Measurements from ENCODE around the gene ZNF273. TPM values are rescaled to one million over a fixed set of nuclear protein-coding genes. Genes with fewer than 3 reads are reported as not detected.
A peak's percentile ranks its signal among the peaks of the same experiment; 100 is the strongest.

The ZNF273 gene
- total RNA-seq, 1 experiment from 2014 or later, result 17.9 TPM

DNA sequence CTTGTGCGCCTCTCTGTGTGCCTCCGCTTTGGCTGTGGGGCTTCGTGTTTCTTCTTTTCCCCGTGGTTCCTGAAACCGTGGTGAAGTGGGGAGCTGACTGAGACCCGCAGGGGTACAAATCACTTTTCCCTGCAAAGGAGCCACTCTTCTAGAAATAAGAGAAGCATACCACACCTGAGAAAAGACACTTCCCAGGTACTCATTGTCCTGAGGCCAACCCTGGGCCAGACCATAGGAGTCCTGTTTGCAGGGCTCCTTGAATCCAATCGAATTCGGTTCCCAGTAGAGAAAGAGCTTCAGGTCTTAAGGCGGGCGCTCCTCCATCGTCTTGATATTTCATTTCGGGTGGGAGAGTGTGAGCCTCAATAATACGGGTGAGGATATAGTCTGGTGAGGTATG is 32.4 kb upstream of the ZNF273 start:
- Histone ChIP-seq H4K91ac (ENCODE audit: insufficient read length, low read depth, low read length) (no peak overlapping the region), H2BK5ac (ENCODE audit: insufficient read length, low read length) (no peak overlapping the region), H2BK120ac (ENCODE audit: low read depth, low read length, poor library complexity, severe bottlenecking) (no peak overlapping the region), H3K18ac (ENCODE audit: insufficient read length, low read depth, low read length) (no peak overlapping the region), H3K23ac (ENCODE audit: insufficient read length, low read depth, low read length) (no peak overlapping the region), H2BK12ac (ENCODE audit: insufficient read length, low read depth, low read length) (no peak overlapping the region), H4K20me1 (ENCODE audit: control insufficient read depth, insufficient read depth, insufficient read length) (no peaks in the 10 kb centered on the region), H3K4me2 (ENCODE audit: insufficient read depth, insufficient read length, low read length) (no peak overlapping the region), H3T11ph (ENCODE audit: low read length) (no peak overlapping the region), H3K14ac (ENCODE audit: insufficient read depth, low read length) (no peak overlapping the region), H3K23me2 (ENCODE audit: insufficient read length, low read depth, low read length, poor library complexity, severe bottlenecking) (no peaks in the 10 kb centered on the region), H3K27ac (ENCODE audit: insufficient read length, low read depth, low read length) (no peak overlapping the region), H3K79me2 (ENCODE audit: insufficient read depth, low read length) (no peaks in the 10 kb centered on the region), H2AFZ (ENCODE audit: low read length) (no peak overlapping the region), H3K9ac (ENCODE audit: extremely low read depth, insufficient read length, low read length) (no peak overlapping the region), H3K4ac (ENCODE audit: low read depth, low read length) (no peak overlapping the region), H3K79me1 (ENCODE audit: insufficient read depth, low read depth, low read length, poor library complexity, severe bottlenecking) (no peaks in the 10 kb centered on the region), H3K27me3 (ENCODE audit: insufficient read depth, low read length) (no peaks in the 10 kb centered on the region), H4K8ac (replicated peaks; ENCODE audit: insufficient read length, low read depth, low read length) (no peak overlapping the region), H2BK20ac (ENCODE audit: low read depth, low read length, poor library complexity, severe bottlenecking) (no peak overlapping the region), H3K4me1 (ENCODE audit: insufficient read depth, low read length) (no peaks in the 10 kb centered on the region), H4K5ac (ENCODE audit: insufficient read length, low read depth, low read length) (no peak overlapping the region), H2AK5ac (ENCODE audit: insufficient read length, low read length) (no peak overlapping the region), H3K9me3 (ENCODE audit: control insufficient read depth, low read depth, low read length) (peaks cover 4% of the 10 kb centered on the region), H2BK15ac (ENCODE audit: low read depth, low read length) (no peak overlapping the region), H3K56ac (ENCODE audit: insufficient read length, low read depth, low read length) (no peak overlapping the region)
- Mint-ChIP-seq H3K27ac (no peak overlapping the region), H3K9me3 (peaks cover 85 to 87% of the 10 kb centered on the region in 2 experiments), H3K4me3 (no peak overlapping the region), H3K27me3 (ENCODE audit: low read depth) (peaks cover 34% of the 10 kb centered on the region), H3K4me1 (no peaks in the 10 kb centered on the region), H3K36me3 (ENCODE audit: insufficient read depth in 1 of 3, low read depth in 3 of 3) (peaks cover 2 to 10% (median 4%) of the 10 kb centered on the region in 3 experiments; a peak in 4 of 7 replicates)
- peak; percentile 3 for DNase-seq
- TF ChIP-seq, protein P1, sequence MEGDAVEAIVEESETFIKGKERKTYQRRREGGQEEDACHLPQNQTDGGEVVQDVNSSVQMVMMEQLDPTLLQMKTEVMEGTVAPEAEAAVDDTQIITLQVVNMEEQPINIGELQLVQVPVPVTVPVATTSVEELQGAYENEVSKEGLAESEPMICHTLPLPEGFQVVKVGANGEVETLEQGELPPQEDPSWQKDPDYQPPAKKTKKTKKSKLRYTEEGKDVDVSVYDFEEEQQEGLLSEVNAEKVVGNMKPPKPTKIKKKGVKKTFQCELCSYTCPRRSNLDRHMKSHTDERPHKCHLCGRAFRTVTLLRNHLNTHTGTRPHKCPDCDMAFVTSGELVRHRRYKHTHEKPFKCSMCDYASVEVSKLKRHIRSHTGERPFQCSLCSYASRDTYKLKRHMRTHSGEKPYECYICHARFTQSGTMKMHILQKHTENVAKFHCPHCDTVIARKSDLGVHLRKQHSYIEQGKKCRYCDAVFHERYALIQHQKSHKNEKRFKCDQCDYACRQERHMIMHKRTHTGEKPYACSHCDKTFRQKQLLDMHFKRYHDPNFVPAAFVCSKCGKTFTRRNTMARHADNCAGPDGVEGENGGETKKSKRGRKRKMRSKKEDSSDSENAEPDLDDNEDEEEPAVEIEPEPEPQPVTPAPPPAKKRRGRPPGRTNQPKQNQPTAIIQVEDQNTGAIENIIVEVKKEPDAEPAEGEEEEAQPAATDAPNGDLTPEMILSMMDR (conservative IDR thresholded peaks at IDR 0.05), result no peak
- no CpG with 5 or more reads among the region's 13 CpGs for WGBS (ENCODE audit: extremely low coverage, insufficient read length, low lambda C conversion rate)
